Smooth muscle cell of the umbilical artery (primary cell): ENCODE results near the gene NRG2. TPM values are rescaled to one million over a fixed set of nuclear protein-coding genes. Genes with fewer than 3 reads are reported as not detected.

Source experiments
- total RNA-seq: library from RNA; depleted of rRNA; stranded (reverse); fragments of >200 nt; gene quantifications from 2 replicates; pipeline ENCODE4 v1.2.3, GENCODE V29; 2014

NRG2 gene
- under 0.01 and 0.28 TPM in 2 replicates for total RNA-seq

GRCh38 chr5:140042643-140043507, at the start of gene NRG2:
NRG2 (minus strand) TSS chr5:140043299.

Other genes starting within 250 kb of the NRG2 start
- under 0.01 and 0.05 TPM in 2 replicates for gene PSD2, start 247.5 kb downstream of the NRG2 start, total RNA-seq
- gene PURA, start 70.8 kb upstream of the NRG2 start, total RNA-seq, result 30.2 and 30.6 TPM in 2 replicates
- 16.2 and 18.7 TPM in 2 replicates for gene IGIP, start 82.6 kb upstream of the NRG2 start, total RNA-seq
- 5.0 and 6.0 TPM in 2 replicates for gene CYSTM1, start 131.9 kb upstream of the NRG2 start, total RNA-seq